Coronary artery (tissue), 2 donors: ENCODE data around the gene CFTR.

Experiments used
- DNase-seq: peaks from one replicate; pipeline ENCODE4 v3.0.0-alpha.2; 2017; ENCODE audit warnings: low spot score
- H3K27ac ChIP-seq, 2 donors: fragments of 200-600 bp; sonication (generic); one replicate each; pipeline ENCODE4 v1.5.1; 2016 to 2019
- H3K4me3 ChIP-seq: fragments of 200-600 bp; sonication (generic); 2 replicates; pipeline ENCODE4 v1.5.1; 2016; ENCODE audit warnings: mild to moderate bottlenecking, moderate library complexity
- CTCF ChIP-seq: fragments of 200-600 bp; sonication (generic); IDR thresholded peaks from one replicate; pipeline ENCODE4 v1.5.1; 2019; ENCODE audit warnings: antibody characterized with exemption

CFTR gene

DNA sequence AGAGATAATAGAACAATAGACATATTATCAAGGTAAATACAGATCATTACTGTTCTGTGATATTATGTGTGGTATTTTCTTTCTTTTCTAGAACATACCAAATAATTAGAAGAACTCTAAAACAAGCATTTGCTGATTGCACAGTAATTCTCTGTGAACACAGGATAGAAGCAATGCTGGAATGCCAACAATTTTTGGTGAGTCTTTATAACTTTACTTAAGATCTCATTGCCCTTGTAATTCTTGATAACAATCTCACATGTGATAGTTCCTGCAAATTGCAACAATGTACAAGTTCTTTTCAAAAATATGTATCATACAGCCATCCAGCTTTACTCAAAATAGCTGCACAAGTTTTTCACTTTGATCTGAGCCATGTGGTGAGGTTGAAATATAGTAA, 185.5 kb downstream of the CFTR start:
- no peak overlapping the region for H3K4me3 ChIP-seq
- no peak for DNase-seq
- no peak overlapping the region for H3K27ac ChIP-seq
- TF ChIP-seq CTCF = no peak

DNA sequence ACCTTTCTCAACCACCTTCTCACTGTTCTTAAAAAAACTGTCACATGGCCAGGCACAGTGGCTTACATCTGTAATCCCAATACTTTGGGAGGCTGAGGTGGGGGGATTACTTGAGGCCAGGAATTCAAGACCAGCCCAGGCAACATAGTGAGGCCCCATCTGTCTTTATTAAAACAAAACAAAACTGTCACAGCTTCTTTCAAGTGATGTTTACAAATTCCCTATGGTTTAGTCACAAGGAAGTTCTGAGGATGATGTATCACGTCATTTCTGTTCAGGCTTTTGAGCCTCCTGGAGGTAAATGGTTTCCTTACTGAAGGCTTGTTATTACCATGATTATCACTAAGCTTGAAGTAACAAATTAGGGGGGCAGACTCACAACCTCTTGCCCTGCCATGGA, 186.2 kb downstream of the CFTR start:
- Histone ChIP-seq H3K4me3 (no peak overlapping the region), H3K27ac (no peak overlapping the region)
- DNase-seq = no peak
- no peak for TF ChIP-seq CTCF

- DNase-seq = no peak
- no peak for TF ChIP-seq CTCF
- no peak overlapping the region for H3K27ac ChIP-seq
- no peak overlapping the region for H3K4me3 ChIP-seq
Observed at GRCh38 chr7:117666689-117667088, 186.9 kb downstream of the CFTR start.

DNA sequence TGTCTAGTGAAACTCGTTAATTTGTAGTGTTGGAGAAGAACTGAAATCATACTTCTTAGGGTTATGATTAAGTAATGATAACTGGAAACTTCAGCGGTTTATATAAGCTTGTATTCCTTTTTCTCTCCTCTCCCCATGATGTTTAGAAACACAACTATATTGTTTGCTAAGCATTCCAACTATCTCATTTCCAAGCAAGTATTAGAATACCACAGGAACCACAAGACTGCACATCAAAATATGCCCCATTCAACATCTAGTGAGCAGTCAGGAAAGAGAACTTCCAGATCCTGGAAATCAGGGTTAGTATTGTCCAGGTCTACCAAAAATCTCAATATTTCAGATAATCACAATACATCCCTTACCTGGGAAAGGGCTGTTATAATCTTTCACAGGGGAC, 187.6 kb downstream of the CFTR start:
- no peak for DNase-seq
- H3K27ac ChIP-seq = no peak overlapping the region
- no peak for TF ChIP-seq CTCF
- H3K4me3 ChIP-seq = no peak overlapping the region

GRCh38 chr7:117669818-117670217, 190.0 kb downstream of the CFTR start:
- no peak for TF ChIP-seq CTCF
- no peak for DNase-seq
- Histone ChIP-seq H3K4me3 (no peak overlapping the region), H3K27ac (no peak overlapping the region)

DNA sequence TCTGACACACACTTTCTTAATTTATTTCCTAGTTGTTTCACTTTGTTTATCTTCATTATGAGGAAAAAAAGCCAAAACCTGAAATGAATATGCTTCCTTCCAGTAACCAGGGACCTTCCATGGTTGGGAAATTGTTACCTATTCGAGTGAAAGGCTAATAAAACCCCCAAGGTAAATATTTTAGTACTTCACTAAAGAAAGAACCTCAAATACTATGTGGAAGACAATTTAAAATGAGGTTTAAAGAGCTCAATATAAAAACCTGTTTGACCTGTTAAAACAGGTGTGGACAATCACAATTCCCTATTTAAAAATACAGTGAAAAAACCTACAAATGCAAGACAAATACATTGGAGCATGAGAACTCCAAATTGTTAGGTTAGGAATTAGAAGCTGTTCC, 192.6 kb downstream of the CFTR start:
- no peak overlapping the region for H3K4me3 ChIP-seq
- TF ChIP-seq CTCF = no peak
- no peak overlapping the region for H3K27ac ChIP-seq
- DNase-seq = no peak

DNA sequence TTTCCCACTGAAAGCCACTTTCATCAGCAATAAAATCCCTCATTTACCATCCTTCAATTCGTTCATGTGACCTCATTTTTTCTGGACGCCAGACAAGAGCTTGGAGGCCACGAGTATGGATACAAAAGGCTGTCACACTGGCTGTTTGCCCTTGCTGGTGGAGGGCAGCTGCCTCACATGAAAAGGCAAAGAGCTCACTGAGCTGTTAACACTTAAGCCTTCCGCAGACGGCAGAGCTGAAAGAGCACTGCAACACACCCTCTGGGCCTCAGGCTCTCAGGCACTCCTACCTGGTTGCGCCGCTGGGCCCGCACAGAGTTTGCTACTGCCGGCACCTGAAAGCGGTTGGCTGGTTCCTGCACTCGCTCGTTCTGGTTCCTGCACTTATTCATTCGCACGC, 193.5 kb downstream of the CFTR start:
- no peak for DNase-seq
- no peak for TF ChIP-seq CTCF
- Histone ChIP-seq H3K4me3 (no peak overlapping the region), H3K27ac (no peak overlapping the region)
